ENCODE data around the gene GALNT16. TPM values are rescaled to one million over a fixed set of nuclear protein-coding genes. Genes with fewer than 3 reads are reported as not detected.
A peak's percentile ranks its signal among the peaks of the same experiment; 100 is the strongest.

The GALNT16 gene
- polyA plus RNA-seq, 1 donor (not counting 4 experiments of a cell fraction or from before 2014, with no cell fraction given), result not detected

DNA sequence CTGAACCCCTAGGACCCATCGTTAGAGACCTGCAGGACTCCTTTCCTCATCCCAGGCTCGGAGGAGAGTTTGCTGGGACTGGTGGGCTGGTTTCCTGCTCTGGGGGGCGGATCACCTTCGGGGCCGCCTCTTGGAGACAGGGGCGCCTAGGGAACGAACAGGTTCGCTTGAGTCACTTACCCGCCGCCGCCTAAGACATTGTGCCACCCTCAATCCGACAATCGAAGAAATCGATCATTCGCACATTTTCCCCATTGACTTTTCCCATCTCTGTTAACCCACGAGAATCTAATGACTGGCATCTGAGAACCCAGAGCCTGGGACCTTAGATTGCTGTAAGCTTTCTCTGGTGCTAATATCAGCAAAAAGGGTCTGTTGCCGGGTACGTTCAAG lies 138.9 kb downstream of the GALNT16 start:
- Histone ChIP-seq H3K27me3 (ENCODE audit: control insufficient read depth, extremely low read depth, insufficient read depth, low read length) (no peaks in the 10 kb centered on the region), H3K9me1 (ENCODE audit: control insufficient read depth, extremely low read depth, insufficient read depth, low read length) (no peaks in the 10 kb centered on the region), H4K20me1 (ENCODE audit: control insufficient read depth, extremely low read depth, insufficient read depth, low read length) (no peaks in the 10 kb centered on the region), H3K9me3 (ENCODE audit: control insufficient read depth, low read depth, low read length) (no peaks in the 10 kb centered on the region), H3K9ac (ENCODE audit: control insufficient read depth, extremely low read depth, insufficient read depth, low read length) (peak overlapping the region; percentile 94), H3K4me1 (ENCODE audit: control insufficient read depth, extremely low read depth, insufficient read depth, low read length) (peaks cover 20% of the 10 kb centered on the region), H3K36me3 (ENCODE audit: control insufficient read depth in 2 of 2, extremely low read depth in 1 of 2, insufficient read depth in 2 of 2, low read length in 2 of 2) (peaks cover 5 to 10% of the 10 kb centered on the region in 2 experiments), H2AFZ (ENCODE audit: control insufficient read depth, low read length) (peak overlapping the region; percentile 85), H3K4me2 (ENCODE audit: control insufficient read depth, extremely low read depth, insufficient read depth, low read depth, low read length) (peak overlapping the region; percentile 80), H3K4me3 (ENCODE audit: control insufficient read depth in 2 of 3, extremely low read depth in 1 of 3, insufficient read depth in 2 of 3, low read depth in 1 of 3, low read length in 3 of 3) (peak overlapping the region; percentile 53 to 92 (median 77)), H3K27ac (ENCODE audit: control insufficient read depth, insufficient read depth, low read length) (peak overlapping the region; percentile 93), H3K79me2 (ENCODE audit: control insufficient read depth, insufficient read depth, low read length) (peaks cover 92% of the 10 kb centered on the region)
- FAIRE-seq (no peak), DNase-seq (ENCODE audit: low read depth, low spot score) (no peak)
- TF ChIP-seq CTCF (optimal IDR thresholded peaks at IDR 0.05 in 1 of 3, IDR thresholded peaks at IDR 0.05 in 1 of 3, conservative IDR thresholded peaks at IDR 0.05 in 1 of 3; ENCODE audit: extremely low read depth in 1 of 3, insufficient read depth in 2 of 3, low read length in 3 of 3) (no peak), EZH2 (IDR thresholded peaks at IDR 0.05; ENCODE audit: low read length) (no peak)
- dilution Hi-C loops (cut with MboI; ENCODE audit: extremely low pct_ligation_motif_present, low sequenced_read_pairs), result no loop called here

- dilution Hi-C loops (cut with MboI; ENCODE audit: extremely low pct_ligation_motif_present, low sequenced_read_pairs), result no loop called here
- Histone ChIP-seq H3K4me3 (ENCODE audit: control insufficient read depth in 2 of 3, extremely low read depth in 1 of 3, insufficient read depth in 2 of 3, low read depth in 1 of 3, low read length in 3 of 3) (peak overlapping the region; percentile 53 to 92 (median 77)), H3K4me2 (ENCODE audit: control insufficient read depth, extremely low read depth, insufficient read depth, low read depth, low read length) (peak overlapping the region; percentile 80), H2AFZ (ENCODE audit: control insufficient read depth, low read length) (no peak overlapping the region), H3K27ac (ENCODE audit: control insufficient read depth, insufficient read depth, low read length) (no peak overlapping the region), H3K9me1 (ENCODE audit: control insufficient read depth, extremely low read depth, insufficient read depth, low read length) (no peaks in the 10 kb centered on the region), H3K9me3 (ENCODE audit: control insufficient read depth, low read depth, low read length) (no peaks in the 10 kb centered on the region), H4K20me1 (ENCODE audit: control insufficient read depth, extremely low read depth, insufficient read depth, low read length) (no peaks in the 10 kb centered on the region), H3K79me2 (ENCODE audit: control insufficient read depth, insufficient read depth, low read length) (peaks cover 90% of the 10 kb centered on the region), H3K4me1 (ENCODE audit: control insufficient read depth, extremely low read depth, insufficient read depth, low read length) (peaks cover 20% of the 10 kb centered on the region), H3K36me3 (ENCODE audit: control insufficient read depth in 2 of 2, extremely low read depth in 1 of 2, insufficient read depth in 2 of 2, low read length in 2 of 2) (peaks cover 5 to 9% of the 10 kb centered on the region in 2 experiments), H3K9ac (ENCODE audit: control insufficient read depth, extremely low read depth, insufficient read depth, low read length) (peak overlapping the region; percentile 94), H3K27me3 (ENCODE audit: control insufficient read depth, extremely low read depth, insufficient read depth, low read length) (no peaks in the 10 kb centered on the region)
- no peak for DNase-seq (ENCODE audit: low read depth, low spot score)
- FAIRE-seq, result no peak
- no peak for TF ChIP-seq CTCF (optimal IDR thresholded peaks at IDR 0.05 in 1 of 3, IDR thresholded peaks at IDR 0.05 in 1 of 3, conservative IDR thresholded peaks at IDR 0.05 in 1 of 3; ENCODE audit: extremely low read depth in 1 of 3, insufficient read depth in 2 of 3, low read length in 3 of 3)
- no peak for TF ChIP-seq EZH2 (IDR thresholded peaks at IDR 0.05; ENCODE audit: low read length)
These were observed 139.8 kb downstream of the GALNT16 start for GRCh38 chr14:69399750-69400149.
